Activated CD4-positive, alpha-beta T cell treated with anti-CD3 and anti-CD28 coated beads, Interleukin-10, Interleukin-2, amounts not matched to agents 100 ng/mL and 50 ng/mL, durations not matched to agents 16 hours and 8 hours (primary cell): ENCODE results near the gene JOSD2.

Experiments used
- DNase-seq: peaks from one replicate; pipeline ENCODE4 v3.0.0-alpha.2; 2020

JOSD2 gene

GRCh38 chr19:50511069-50511822 lies at the start of gene JOSD2:
JOSD2 (minus strand) TSS chr19:50511191; CDS start chr19:50510431, 760 bp downstream.
- peak; percentile 98 for DNase-seq

- no peak for DNase-seq
Measured at GRCh38 chr19:50559636-50560035, 48.6 kb upstream of the JOSD2 start.

GRCh38 chr19:50558449-50558848 lies 47.5 kb upstream of the JOSD2 start:
- no peak for DNase-seq

GRCh38 chr19:50558039-50558438 lies 47.0 kb upstream of the JOSD2 start:
- no peak for DNase-seq

- no peak for DNase-seq
Measured at GRCh38 chr19:50557009-50557613, 46.1 kb upstream of the JOSD2 start.

- DNase-seq, result peak; percentile 82
Measured at GRCh38 chr19:50556282-50557008, 45.5 kb upstream of the JOSD2 start.

- no peak for DNase-seq
Measured at GRCh38 chr19:50555450-50556281, 44.7 kb upstream of the JOSD2 start.

- DNase-seq, result no peak
Measured at GRCh38 chr19:50555033-50555432, 44.0 kb upstream of the JOSD2 start.

GRCh38 chr19:50554212-50554611 lies 43.2 kb upstream of the JOSD2 start:
- DNase-seq, result no peak

GRCh38 chr19:50553134-50553703 lies 42.2 kb upstream of the JOSD2 start:
- DNase-seq, result no peak

- DNase-seq, result no peak
Measured at GRCh38 chr19:50552540-50552939, 41.5 kb upstream of the JOSD2 start.

GRCh38 chr19:50551715-50552187 lies 40.8 kb upstream of the JOSD2 start:
- no peak for DNase-seq

GRCh38 chr19:50551034-50551714 lies 40.2 kb upstream of the JOSD2 start:
- no peak for DNase-seq

GRCh38 chr19:50550594-50550966 lies 39.6 kb upstream of the JOSD2 start:
- no peak for DNase-seq

GRCh38 chr19:50549927-50550593 lies 39.1 kb upstream of the JOSD2 start:
- no peak for DNase-seq

- no peak for DNase-seq
Measured at GRCh38 chr19:50549059-50549926, 38.3 kb upstream of the JOSD2 start.

- no peak for DNase-seq
Measured at GRCh38 chr19:50548191-50549058, 37.4 kb upstream of the JOSD2 start.

GRCh38 chr19:50547385-50548190 lies 36.6 kb upstream of the JOSD2 start:
- DNase-seq, result no peak
